ENCODE data around the gene NXN.
"Not testable (repeated sequence)": the region's sequence is repeated elsewhere in the genome, so short reads cannot be mapped to it uniquely, and the experiment has no call there.

NXN gene

GRCh38 chr17:814371-814770 is 165.2 kb downstream of the NXN start:
- DNase-seq, result no peak

GRCh38 chr17:812638-813204 is 166.9 kb downstream of the NXN start:
- no peak for DNase-seq

DNA sequence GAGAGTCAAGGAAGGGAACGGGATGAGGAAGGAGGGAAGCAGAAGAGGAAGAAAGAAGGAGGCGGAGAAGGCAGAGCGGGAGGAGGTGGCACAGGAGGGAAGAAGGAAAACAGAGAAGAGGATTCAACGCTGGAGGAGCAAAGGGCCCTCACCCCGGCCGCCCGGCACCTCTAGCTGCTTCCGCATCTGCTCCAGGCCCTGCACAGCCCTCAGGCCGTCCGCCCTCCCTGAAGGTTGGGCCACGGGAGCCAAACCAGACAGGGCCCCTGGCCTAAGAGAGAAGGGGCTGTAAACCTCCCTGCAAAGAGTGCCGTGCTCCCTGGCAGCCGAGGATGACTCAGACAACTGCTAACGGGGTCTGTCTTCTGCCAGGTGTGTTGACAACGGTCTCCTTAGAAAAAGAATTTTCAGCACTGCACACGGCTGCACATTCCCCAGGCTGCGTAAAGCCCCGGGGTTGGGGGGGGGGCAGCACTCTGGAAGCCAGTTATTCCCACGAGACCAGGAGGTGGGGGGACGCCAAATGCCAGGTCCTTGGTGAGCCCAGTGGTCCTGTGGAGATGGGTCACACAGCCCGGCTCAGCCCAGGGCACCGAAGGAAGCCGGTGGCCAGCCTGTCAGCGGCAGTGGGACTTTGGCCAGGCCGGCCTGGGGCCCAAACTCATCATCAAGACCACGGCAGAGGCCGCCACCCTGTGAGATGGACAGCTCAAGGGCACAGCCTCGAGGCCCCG is 168.4 kb downstream of the NXN start:
- no peak for DNase-seq

- DNase-seq, result no peak
Observed at GRCh38 chr17:807523-808294, 171.9 kb downstream of the NXN start.

DNA sequence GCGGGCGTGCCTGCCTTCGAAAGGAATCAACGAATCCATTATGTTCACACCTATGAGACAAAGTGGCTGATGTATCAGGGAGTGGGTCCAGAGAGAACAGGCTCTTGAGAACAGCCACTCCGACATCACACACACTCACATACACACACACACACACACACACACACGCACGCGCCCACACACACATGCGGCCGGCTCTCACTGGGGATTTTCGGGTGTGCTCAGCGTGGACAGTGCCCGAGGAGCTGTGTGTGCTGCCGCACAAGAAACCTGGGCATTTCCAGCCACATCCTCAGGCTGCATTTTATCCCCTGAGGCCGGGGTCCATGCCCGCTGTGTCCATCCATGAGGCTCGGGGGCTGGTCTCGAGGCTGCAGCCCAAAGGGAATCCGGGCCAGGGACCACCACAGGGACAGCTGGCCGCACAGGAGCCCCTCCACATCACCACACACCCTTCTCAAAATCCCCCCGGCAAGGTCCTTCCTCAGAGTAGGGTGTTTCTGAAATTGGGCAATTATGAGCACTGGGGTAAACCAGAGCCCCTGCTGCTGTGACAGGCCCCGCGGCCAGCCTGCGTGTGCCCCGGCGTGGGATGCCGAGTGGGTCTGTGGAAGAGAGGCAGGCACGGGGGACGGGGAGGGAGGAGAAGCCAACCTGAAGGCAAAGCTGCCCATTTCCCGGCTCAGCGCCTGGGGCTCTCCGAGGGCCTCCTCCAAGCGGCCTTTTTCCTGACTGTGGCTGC is 172.6 kb downstream of the NXN start:
- DNase-seq, result no peak

- no peak for DNase-seq
Observed at GRCh38 chr17:806346-806745, 173.2 kb downstream of the NXN start.

- not testable (repeated sequence) for DNase-seq
Observed at GRCh38 chr17:805886-806285, 173.7 kb downstream of the NXN start.

DNA sequence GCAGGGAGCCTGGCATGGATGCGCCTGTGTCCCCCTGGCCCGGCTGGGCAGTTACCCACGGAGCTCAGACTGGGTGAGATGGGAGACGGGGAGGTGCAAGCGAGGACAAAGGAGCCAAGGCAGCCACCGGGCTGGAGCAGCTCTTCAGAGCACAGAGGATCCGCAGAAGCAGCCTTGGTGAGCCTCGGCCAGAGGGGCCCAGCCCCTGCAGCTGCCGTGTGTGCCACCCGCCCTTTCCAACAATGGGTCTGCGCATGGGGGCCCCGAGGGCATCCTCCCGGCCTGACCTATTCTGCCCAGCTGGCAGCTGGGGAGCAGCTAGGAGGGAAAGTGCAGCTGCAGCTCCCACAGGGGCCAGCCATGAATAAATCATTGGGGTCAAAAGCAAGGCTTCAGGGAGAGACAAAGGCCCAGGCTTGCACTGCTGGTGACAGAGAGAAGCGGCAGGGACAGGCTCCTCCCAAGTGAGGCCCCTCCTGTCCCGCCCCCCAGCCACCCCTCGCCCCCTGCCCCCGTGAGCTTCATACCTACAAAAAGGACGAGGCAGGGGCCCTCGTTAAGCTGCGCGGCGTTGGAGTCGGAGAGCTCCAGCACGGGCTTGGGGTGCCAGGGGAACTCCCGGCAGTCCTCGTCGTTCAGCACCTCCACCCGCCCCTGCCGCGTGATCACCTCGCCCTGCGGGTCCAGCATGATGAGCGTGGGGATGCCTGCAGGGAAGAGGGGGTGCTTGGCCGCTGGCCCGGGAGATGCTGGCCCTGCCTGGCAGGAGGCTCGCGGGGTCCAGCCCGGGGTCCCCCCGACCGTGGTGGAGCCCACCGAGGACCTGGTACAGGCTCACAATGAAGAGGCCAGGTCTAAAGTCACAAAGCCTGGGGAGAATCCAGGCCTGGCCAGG is 174.8 kb downstream of the NXN start:
- no peak for DNase-seq

DNA sequence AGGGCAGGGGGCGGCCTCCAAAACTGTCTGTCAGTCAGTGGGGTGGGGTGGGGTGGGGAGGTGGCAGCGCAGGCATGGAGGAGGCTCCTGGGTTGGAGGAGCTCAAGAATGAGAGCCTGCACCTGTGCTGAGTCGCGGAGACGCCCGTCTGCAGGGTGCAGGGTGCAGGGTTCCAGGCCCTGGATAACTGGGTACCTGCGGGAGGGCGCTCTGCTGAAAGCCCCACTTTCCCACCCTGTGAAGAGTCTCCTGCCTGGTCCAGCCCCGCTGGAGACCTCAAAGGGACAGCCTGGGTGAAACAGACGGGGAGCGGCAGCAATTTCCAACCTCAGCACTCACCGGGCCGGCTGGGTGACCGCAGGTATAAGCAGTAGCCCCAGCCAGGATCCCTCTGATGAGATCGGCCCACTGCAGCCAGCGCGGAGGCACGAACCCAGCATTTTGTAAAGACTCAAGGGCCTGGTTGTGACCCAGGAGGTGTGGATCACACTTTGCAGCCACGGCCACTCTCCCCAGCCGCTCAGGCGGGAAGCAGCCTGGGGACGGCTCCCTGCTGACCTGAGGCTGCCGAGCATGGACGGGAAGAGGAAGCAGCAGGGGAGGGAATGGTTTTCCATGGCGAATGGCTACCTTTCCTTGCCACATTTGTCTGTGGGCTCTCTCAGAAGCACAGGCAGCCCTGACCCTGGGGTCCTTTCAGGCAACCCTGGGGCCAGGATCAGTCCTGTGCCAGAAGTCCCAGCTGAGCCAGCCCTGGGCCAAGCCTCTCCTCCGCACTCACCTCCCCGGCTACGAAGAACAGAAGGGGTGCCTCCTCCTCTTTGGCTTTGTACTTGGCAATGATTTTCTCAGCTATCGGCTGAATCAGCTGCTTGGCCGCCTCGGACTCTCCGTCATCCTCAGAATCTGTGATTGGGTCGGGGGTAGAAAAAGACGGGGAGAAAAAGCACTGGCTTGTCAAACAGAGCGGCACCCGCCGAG is 176.4 kb downstream of the NXN start:
- no peak for DNase-seq

GRCh38 chr17:802481-802880 is 177.1 kb downstream of the NXN start:
- no peak for DNase-seq

- no peak for DNase-seq
Observed at GRCh38 chr17:801660-802059, 177.9 kb downstream of the NXN start.

- DNase-seq, result no peak
Observed at GRCh38 chr17:800446-801242, 178.9 kb downstream of the NXN start.

DNA sequence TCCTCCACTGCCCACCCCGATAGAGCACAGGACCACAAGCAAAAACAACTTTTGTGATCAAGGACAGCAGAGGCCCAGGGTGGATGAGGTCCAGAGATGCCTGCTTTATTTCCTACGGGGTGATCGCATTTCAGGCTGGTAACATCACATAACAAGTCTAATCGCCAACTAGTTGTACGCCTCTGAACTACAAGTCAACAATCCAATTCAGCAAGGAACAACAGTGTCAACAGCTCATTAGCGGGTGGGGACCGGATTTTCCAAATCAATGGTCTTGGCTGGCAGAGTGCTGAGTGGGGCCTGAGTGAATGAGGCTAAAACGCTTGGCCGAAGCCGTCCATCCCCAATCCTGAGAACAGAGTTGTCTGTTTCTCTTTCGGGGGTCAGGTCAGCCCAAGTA is 180.3 kb downstream of the NXN start:
- DNase-seq, result no peak

DNA sequence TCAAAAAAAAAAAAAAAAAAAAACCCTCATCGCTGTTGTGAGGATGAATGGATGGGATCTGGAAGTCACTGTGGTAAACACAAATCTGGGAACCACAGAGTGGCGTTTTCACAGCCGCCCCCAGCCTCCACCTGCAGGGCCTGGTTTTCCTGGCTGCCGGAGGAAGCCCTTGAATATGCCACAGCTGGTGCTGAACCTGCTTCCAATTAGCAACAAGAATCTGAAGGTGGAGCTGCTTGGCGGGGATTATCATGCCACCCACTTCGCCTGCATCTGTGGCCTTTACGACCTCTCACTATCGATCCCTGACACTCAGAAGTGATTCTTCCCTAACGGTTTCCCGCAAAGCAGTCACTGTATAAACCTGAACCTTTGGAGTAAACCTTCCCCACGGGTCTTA is 181.3 kb downstream of the NXN start:
- no peak for DNase-seq

DNA sequence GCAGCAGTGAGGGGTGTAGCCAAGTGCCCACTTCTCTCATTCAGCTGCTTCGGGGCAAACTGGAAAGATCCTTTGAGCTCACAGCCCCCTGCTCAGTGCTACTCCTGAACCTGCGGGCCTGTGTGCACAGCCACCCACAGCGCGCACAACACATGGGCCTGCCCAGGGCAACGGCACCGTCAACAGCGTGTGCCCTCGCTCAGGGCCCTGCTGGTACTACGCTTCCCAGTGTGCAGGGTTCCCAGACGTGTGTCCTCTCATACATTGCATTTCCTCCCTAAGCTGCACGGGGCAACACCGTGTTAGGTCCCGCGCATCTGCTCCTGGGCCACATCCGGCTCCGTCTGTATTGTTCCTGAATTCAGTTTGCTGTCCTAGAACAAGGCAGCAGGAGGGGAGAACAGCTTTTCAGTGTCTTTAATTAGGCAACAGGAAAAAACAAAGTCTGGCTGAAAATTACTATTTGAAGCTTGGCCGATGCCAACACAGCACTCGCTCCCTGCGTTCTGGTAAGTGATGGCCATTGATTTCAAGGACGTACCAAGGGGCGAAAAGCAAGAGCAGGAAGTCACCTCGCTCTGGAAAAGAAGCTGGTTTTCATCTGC is 182.2 kb downstream of the NXN start:
- DNase-seq, result no peak

DNA sequence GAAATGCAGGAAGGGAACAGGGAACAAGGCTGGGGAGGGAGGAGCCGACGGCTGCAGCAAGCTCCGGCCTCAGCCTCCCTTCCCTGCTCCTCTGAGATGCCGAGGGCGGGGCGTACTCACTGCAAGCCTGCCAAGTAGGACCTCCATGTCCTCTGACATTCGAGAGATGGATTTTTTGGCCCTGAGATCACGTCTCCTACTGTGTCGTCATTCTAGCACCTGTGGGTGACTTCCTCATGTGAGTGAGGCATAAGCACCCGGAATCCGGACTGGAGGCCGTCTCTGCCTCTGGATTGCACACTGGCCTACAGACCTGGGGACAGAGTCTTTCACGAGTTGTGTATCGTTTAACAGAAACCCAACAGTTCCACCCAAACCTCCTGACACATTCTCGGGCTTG is 183.0 kb downstream of the NXN start:
- no peak for DNase-seq

- no peak for DNase-seq
Observed at GRCh38 chr17:795721-796120, 183.9 kb downstream of the NXN start.

DNA sequence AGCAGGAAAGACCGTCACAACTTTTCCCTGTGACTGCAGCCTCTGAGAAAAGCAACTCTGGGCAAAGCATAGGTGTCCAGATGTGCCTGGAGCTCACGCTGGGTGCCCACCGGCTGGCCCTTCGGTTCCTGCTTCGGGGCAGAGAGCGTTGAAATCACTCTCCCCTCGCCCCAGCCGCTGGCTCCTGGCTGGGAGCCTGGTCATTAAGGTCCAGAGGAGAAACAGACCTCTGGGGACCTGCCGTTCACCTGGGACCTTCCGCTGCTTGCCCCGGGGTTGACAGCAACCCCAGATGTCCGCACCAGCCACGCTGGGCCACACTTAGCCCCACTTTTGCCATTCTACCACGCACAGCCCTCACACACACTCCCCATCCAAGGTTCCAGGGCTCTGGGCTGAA is 184.3 kb downstream of the NXN start:
- no peak for DNase-seq

DNA sequence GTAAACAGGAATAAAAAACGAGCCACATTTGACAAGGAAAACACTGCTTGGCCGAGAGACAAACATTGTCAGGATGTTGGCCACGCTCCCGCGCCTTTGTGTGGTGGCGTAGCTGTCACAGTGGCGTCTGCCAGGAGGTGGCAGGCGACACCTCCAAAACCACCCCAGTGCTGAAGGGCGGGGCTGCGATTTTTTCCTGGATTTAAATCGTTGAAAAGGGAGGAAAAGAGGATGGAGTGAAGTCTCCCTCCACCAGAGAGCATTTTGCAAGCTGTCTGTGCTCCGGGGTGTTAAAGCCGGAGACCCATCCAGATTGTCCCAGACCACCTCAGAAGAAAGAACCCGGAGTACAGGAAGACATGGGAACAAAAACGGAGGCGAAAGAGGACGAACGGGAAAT is 184.7 kb downstream of the NXN start:
- DNase-seq, result peak; percentile 27

- DNase-seq, result no peak
Observed at GRCh38 chr17:792277-792676, 187.3 kb downstream of the NXN start.

All from T1000 (cell line).